Measurements from ENCODE around the gene HSPA1B.

- TF ChIP-seq EZH2 (IDR thresholded peaks at IDR 0.05; ENCODE audit: low read length, missing control alignments), result no peak
- TF ChIP-seq CTCF (conservative IDR thresholded peaks at IDR 0.05 in 1 of 2, IDR thresholded peaks at IDR 0.05 in 1 of 2; ENCODE audit: low read depth in 1 of 2, low read length in 2 of 2), result no peak
Observed at GRCh38 chr6:31860349-31860748, 32.8 kb downstream of the HSPA1B start.

Measured in fibroblast of lung (primary cell).